Peyer's patch (tissue), 4 donors: ENCODE measurements around the gene P3H4.

Experiments
- CTCF ChIP-seq, 6 experiments: fragments of 450-650 bp in 4 of 6; fragments of 200-600 bp in 2 of 6; sonication (generic) in 1 of 6; IDR thresholded peaks; one replicate each; pipeline ENCODE4 v1.5.1; 2017 to 2019; ENCODE audit warnings: antibody characterized with exemption in 6 of 6, mild to moderate bottlenecking in 3 of 6, moderate library complexity in 1 of 6
- POLR2A ChIP-seq, 2 donors: fragments of 450-650 bp; IDR thresholded peaks; one replicate each; pipeline ENCODE4 v1.5.1; 2017; ENCODE audit warnings: antibody characterized with exemption in 2 of 2, mild to moderate bottlenecking in 2 of 2, moderate library complexity in 2 of 2

GRCh38 chr17:41768682-41769288 is 43.0 kb downstream of the P3H4 start:
- TF ChIP-seq CTCF (IDR thresholded peaks at IDR 0.05) (no peak), POLR2A (IDR thresholded peaks at IDR 0.05) (no peak)
